Esophagus muscularis mucosa (tissue), 3 donors: ENCODE results near the gene MTLN.

Experiments
- POLR2A ChIP-seq: fragments of 450-650 bp; IDR thresholded peaks from one replicate; pipeline ENCODE4 v1.6.1; 2017; ENCODE audit warnings: antibody characterized with exemption, moderate library complexity, mild to moderate bottlenecking, low read depth
- TF ChIP-seq, protein P1 (sequence below), 3 experiments: fragments of 200-600 bp in 2 of 3; fragments of 450-650 bp in 1 of 3; sonication (generic) in 2 of 3; IDR thresholded peaks; one replicate each; pipeline ENCODE4 v1.5.1; 2017 to 2019; ENCODE audit warnings: antibody characterized with exemption in 3 of 3, mild to moderate bottlenecking in 2 of 3, moderate library complexity in 1 of 3

DNA sequence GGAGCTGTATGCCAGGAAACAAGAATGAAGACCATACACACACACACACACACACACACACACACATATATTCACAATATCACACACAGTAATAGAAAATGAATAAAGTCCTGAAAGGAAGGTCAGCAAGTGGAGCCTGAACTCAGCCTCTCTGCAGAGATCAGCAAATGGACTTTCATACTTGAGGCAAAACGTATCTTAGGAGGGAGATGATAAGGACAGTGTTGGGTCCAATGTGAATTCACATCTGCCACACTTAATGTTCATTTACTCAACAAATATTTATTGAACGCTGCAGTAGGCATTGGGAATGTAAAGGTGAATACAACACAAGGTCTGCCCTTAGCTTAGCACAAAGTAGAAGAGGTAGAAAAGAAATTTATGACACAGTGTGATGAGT, 2.7 kb upstream of the MTLN start:
- TF ChIP-seq, protein P1, sequence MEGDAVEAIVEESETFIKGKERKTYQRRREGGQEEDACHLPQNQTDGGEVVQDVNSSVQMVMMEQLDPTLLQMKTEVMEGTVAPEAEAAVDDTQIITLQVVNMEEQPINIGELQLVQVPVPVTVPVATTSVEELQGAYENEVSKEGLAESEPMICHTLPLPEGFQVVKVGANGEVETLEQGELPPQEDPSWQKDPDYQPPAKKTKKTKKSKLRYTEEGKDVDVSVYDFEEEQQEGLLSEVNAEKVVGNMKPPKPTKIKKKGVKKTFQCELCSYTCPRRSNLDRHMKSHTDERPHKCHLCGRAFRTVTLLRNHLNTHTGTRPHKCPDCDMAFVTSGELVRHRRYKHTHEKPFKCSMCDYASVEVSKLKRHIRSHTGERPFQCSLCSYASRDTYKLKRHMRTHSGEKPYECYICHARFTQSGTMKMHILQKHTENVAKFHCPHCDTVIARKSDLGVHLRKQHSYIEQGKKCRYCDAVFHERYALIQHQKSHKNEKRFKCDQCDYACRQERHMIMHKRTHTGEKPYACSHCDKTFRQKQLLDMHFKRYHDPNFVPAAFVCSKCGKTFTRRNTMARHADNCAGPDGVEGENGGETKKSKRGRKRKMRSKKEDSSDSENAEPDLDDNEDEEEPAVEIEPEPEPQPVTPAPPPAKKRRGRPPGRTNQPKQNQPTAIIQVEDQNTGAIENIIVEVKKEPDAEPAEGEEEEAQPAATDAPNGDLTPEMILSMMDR (IDR thresholded peaks at IDR 0.05), result no peak
- no peak for TF ChIP-seq POLR2A
